ENCODE measurements around the gene ZP2.

Gene ZP2

DNA sequence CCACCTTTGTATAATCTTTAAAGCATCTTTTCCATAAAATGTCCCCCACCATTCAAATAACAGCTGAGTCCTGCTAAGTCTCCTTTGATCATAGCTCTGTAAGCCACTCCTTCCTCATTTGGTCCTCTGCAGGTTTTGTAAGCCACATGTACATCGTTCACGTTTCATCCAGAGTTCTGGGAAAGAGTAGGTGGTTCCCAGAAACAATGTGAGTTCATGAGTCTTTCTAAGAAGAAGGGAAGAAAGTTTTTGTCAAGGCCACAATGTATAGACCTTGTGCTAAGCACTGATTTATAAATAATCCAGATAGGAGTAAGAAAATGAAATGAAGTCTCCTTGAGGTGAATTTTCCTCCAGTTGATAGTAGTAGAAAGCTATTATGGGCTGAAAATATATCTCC, 13.4 kb upstream of the ZP2 start:
- Histone ChIP-seq H3K4me2 (ENCODE audit: insufficient read depth, low read length, poor library complexity, severe bottlenecking) (no peak overlapping the region), H2AK5ac (ENCODE audit: low read depth, low read length) (no peak overlapping the region), H3K9ac (ENCODE audit: low read depth, low read length, poor library complexity) (no peak overlapping the region), H3K4ac (ENCODE audit: low read length) (no peak overlapping the region), H3K4me1 (ENCODE audit: control insufficient read depth in 2 of 2, insufficient read depth in 1 of 2, low read depth in 1 of 2, low read length in 2 of 2) (peaks cover 0 to 11% of the 10 kb centered on the region in 2 donors), H3K9me3 (replicated peaks in 1 of 2; ENCODE audit: control insufficient read depth in 2 of 2, insufficient read depth in 1 of 2, low read depth in 1 of 2, low read length in 2 of 2) (no peaks in the 10 kb centered on the region), H4K8ac (ENCODE audit: low read depth, low read length) (no peak overlapping the region), H2BK5ac (ENCODE audit: low read length) (no peak overlapping the region), H3K79me1 (ENCODE audit: low read depth, low read length) (no peaks in the 10 kb centered on the region), H3K14ac (ENCODE audit: low read length) (no peak overlapping the region), H2BK15ac (ENCODE audit: low read length) (no peak overlapping the region), H2AFZ (ENCODE audit: low read length) (no peak overlapping the region), H2BK12ac (ENCODE audit: low read length) (no peak overlapping the region), H3K27me3 (ENCODE audit: control insufficient read depth in 3 of 3, insufficient read depth in 3 of 3, low read depth in 1 of 3, low read length in 3 of 3) (peaks cover 0 to 19% (median 0%) of the 10 kb centered on the region in 3 experiments), H3K23ac (ENCODE audit: low read depth, low read length, poor library complexity) (no peak overlapping the region), H3K18ac (ENCODE audit: low read length) (no peak overlapping the region), H3K4me3 (ENCODE audit: low read length in 2 of 2) (no peak overlapping the region), H2BK120ac (ENCODE audit: low read depth, low read length) (no peak overlapping the region), H3K27ac (replicated peaks; ENCODE audit: low read length) (no peak overlapping the region), H3K36me3 (replicated peaks in 1 of 2; ENCODE audit: control insufficient read depth in 2 of 2, insufficient read depth in 2 of 2, low read length in 2 of 2) (no peaks in the 10 kb centered on the region), H4K91ac (ENCODE audit: low read depth, low read length, poor library complexity) (no peak overlapping the region)
- no peak for DNase-seq (ENCODE audit: low spot score)
- no CpG with 5 or more reads among the region's 2 CpGs for WGBS, 2 donors (ENCODE audit: extremely low coverage in 2 of 2, insufficient read length in 2 of 2, insufficient replicate concordance in 1 of 2)

- no peaks in the 10 kb centered on the region for H3K79me1 ChIP-seq (ENCODE audit: low read depth, low read length)
- no peak overlapping the region for H2AFZ ChIP-seq (ENCODE audit: low read length)
- no peak overlapping the region for H2BK5ac ChIP-seq (ENCODE audit: low read length)
- H3K18ac ChIP-seq (ENCODE audit: low read length), result no peak overlapping the region
- no peak overlapping the region for H4K8ac ChIP-seq (ENCODE audit: low read depth, low read length)
- DNase-seq (ENCODE audit: low spot score), result no peak
- H3K36me3 ChIP-seq (replicated peaks in 1 of 2; ENCODE audit: control insufficient read depth in 2 of 2, insufficient read depth in 2 of 2, low read length in 2 of 2), result no peaks in the 10 kb centered on the region
- no peak overlapping the region for H3K9ac ChIP-seq (ENCODE audit: low read depth, low read length, poor library complexity)
- peaks cover 0 to 16% (median 0%) of the 10 kb centered on the region in 3 experiments for H3K27me3 ChIP-seq (ENCODE audit: control insufficient read depth in 3 of 3, insufficient read depth in 3 of 3, low read depth in 1 of 3, low read length in 3 of 3)
- no peaks in the 10 kb centered on the region for H3K9me3 ChIP-seq (replicated peaks in 1 of 2; ENCODE audit: control insufficient read depth in 2 of 2, insufficient read depth in 1 of 2, low read depth in 1 of 2, low read length in 2 of 2)
- peaks cover 0 to 11% of the 10 kb centered on the region in 2 donors for H3K4me1 ChIP-seq (ENCODE audit: control insufficient read depth in 2 of 2, insufficient read depth in 1 of 2, low read depth in 1 of 2, low read length in 2 of 2)
- H3K23ac ChIP-seq (ENCODE audit: low read depth, low read length, poor library complexity), result no peak overlapping the region
- no peak overlapping the region for H3K14ac ChIP-seq (ENCODE audit: low read length)
- H4K91ac ChIP-seq (ENCODE audit: low read depth, low read length, poor library complexity), result no peak overlapping the region
- no peak overlapping the region for H2BK12ac ChIP-seq (ENCODE audit: low read length)
- no CpG with 5 or more reads among the region's 9 CpGs for WGBS, 2 donors (ENCODE audit: extremely low coverage in 2 of 2, insufficient read length in 2 of 2, insufficient replicate concordance in 1 of 2)
- no peak overlapping the region for H3K27ac ChIP-seq (replicated peaks; ENCODE audit: low read length)
- no peak overlapping the region for H3K4me2 ChIP-seq (ENCODE audit: insufficient read depth, low read length, poor library complexity, severe bottlenecking)
- no peak overlapping the region for H3K4ac ChIP-seq (ENCODE audit: low read length)
- no peak overlapping the region for H2BK120ac ChIP-seq (ENCODE audit: low read depth, low read length)
- H3K4me3 ChIP-seq (ENCODE audit: low read length in 2 of 2), result no peak overlapping the region
- no peak overlapping the region for H2AK5ac ChIP-seq (ENCODE audit: low read depth, low read length)
- no peak overlapping the region for H2BK15ac ChIP-seq (ENCODE audit: low read length)
Measured at GRCh38 chr16:21223787-21224186, 12.4 kb upstream of the ZP2 start.

DNA sequence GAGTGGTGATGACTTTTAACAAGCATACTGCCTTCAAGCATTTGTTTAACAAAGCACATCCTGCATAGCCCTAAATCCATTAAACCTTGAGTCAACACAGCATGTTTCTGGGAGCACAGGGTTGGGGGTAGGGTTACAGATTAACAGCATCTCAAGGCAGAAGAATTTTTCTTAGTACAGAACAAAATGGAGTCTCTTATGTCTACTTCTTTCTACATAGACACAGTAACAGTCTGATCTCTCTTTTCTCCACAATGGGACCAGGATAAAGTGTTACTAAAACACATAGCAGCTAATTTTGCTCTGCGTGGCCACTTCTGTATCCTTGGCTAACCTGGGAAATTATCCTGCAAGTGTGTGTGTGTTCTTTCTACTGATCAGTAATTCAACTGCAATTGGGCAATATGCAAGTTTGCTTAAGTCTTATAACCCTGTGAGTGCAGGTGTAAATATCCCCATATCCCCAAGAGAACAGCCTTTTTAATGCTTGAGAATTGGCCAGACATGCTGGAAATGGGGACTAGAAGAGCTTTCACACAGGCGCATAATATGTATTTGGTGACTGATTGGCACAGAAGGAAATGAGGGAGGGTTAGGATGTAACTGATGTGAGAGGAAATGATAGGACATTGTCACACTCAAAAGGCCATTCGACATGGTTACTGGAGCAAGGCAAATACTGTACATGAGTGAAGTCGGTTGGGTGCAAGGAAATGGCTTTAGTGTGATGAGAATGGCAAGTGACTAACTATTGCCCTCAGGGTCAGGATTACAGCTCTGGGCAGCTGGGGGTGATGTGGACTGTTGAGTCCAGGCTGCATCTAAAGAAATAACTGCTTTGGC, 11.3 kb upstream of the ZP2 start:
- H2BK12ac ChIP-seq (ENCODE audit: low read length), result no peak overlapping the region
- H3K27me3 ChIP-seq (ENCODE audit: control insufficient read depth in 3 of 3, insufficient read depth in 3 of 3, low read depth in 1 of 3, low read length in 3 of 3), result peaks cover 0 to 13% (median 0%) of the 10 kb centered on the region in 3 experiments
- no peak overlapping the region for H3K4me2 ChIP-seq (ENCODE audit: insufficient read depth, low read length, poor library complexity, severe bottlenecking)
- H3K4me1 ChIP-seq (ENCODE audit: control insufficient read depth in 2 of 2, insufficient read depth in 1 of 2, low read depth in 1 of 2, low read length in 2 of 2), result peaks cover 0 to 4% of the 10 kb centered on the region in 2 donors
- no peak overlapping the region for H3K4ac ChIP-seq (ENCODE audit: low read length)
- no peaks in the 10 kb centered on the region for H3K79me1 ChIP-seq (ENCODE audit: low read depth, low read length)
- H3K9me3 ChIP-seq (replicated peaks in 1 of 2; ENCODE audit: control insufficient read depth in 2 of 2, insufficient read depth in 1 of 2, low read depth in 1 of 2, low read length in 2 of 2), result no peaks in the 10 kb centered on the region
- no peak overlapping the region for H2BK5ac ChIP-seq (ENCODE audit: low read length)
- H2BK15ac ChIP-seq (ENCODE audit: low read length), result no peak overlapping the region
- no peak overlapping the region for H2AK5ac ChIP-seq (ENCODE audit: low read depth, low read length)
- no peaks in the 10 kb centered on the region for H3K36me3 ChIP-seq (replicated peaks in 1 of 2; ENCODE audit: control insufficient read depth in 2 of 2, insufficient read depth in 2 of 2, low read length in 2 of 2)
- no peak overlapping the region for H4K8ac ChIP-seq (ENCODE audit: low read depth, low read length)
- no peak overlapping the region for H3K9ac ChIP-seq (ENCODE audit: low read depth, low read length, poor library complexity)
- no CpG with 5 or more reads among the region's 4 CpGs for WGBS, 2 donors (ENCODE audit: extremely low coverage in 2 of 2, insufficient read length in 2 of 2, insufficient replicate concordance in 1 of 2)
- H2AFZ ChIP-seq (ENCODE audit: low read length), result no peak overlapping the region
- H3K18ac ChIP-seq (ENCODE audit: low read length), result no peak overlapping the region
- H3K23ac ChIP-seq (ENCODE audit: low read depth, low read length, poor library complexity), result no peak overlapping the region
- DNase-seq (ENCODE audit: low spot score), result no peak
- H3K4me3 ChIP-seq (ENCODE audit: low read length in 2 of 2), result no peak overlapping the region
- no peak overlapping the region for H3K27ac ChIP-seq (replicated peaks; ENCODE audit: low read length)
- H2BK120ac ChIP-seq (ENCODE audit: low read depth, low read length), result no peak overlapping the region
- H4K91ac ChIP-seq (ENCODE audit: low read depth, low read length, poor library complexity), result no peak overlapping the region
- no peak overlapping the region for H3K14ac ChIP-seq (ENCODE audit: low read length)

DNA sequence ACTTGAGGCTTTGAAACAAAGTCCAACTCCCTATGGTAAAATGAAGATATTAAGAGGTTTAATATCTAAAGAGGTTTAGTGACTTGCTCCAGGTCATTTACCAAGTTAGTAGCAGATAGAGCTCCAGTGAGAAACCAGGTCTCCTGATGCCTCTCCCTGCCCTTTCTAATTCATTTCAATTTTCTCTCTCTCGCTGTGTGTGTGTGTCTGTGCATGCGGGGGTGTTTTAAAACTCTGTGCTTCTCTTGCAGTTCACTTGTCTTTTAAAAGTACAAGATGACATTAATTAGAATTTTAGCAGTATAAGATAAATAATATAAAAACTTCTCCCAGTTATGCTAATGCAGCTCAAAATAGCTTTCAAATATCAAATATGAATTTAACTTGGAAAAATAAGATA, 8.2 kb upstream of the ZP2 start:
- no peaks in the 10 kb centered on the region for H3K9me3 ChIP-seq (replicated peaks in 1 of 2; ENCODE audit: control insufficient read depth in 2 of 2, insufficient read depth in 1 of 2, low read depth in 1 of 2, low read length in 2 of 2)
- no peak overlapping the region for H3K27ac ChIP-seq (replicated peaks; ENCODE audit: low read length)
- H4K8ac ChIP-seq (ENCODE audit: low read depth, low read length), result no peak overlapping the region
- H2BK15ac ChIP-seq (ENCODE audit: low read length), result no peak overlapping the region
- no peak overlapping the region for H2AK5ac ChIP-seq (ENCODE audit: low read depth, low read length)
- H3K4me2 ChIP-seq (ENCODE audit: insufficient read depth, low read length, poor library complexity, severe bottlenecking), result no peak overlapping the region
- H3K4me1 ChIP-seq (ENCODE audit: control insufficient read depth in 2 of 2, insufficient read depth in 1 of 2, low read depth in 1 of 2, low read length in 2 of 2), result peaks cover 0 to 4% of the 10 kb centered on the region in 2 donors
- H3K79me1 ChIP-seq (ENCODE audit: low read depth, low read length), result no peaks in the 10 kb centered on the region
- H2AFZ ChIP-seq (ENCODE audit: low read length), result no peak overlapping the region
- H3K23ac ChIP-seq (ENCODE audit: low read depth, low read length, poor library complexity), result no peak overlapping the region
- no peaks in the 10 kb centered on the region for H3K36me3 ChIP-seq (replicated peaks in 1 of 2; ENCODE audit: control insufficient read depth in 2 of 2, insufficient read depth in 2 of 2, low read length in 2 of 2)
- no peak overlapping the region for H4K91ac ChIP-seq (ENCODE audit: low read depth, low read length, poor library complexity)
- no peak overlapping the region for H2BK12ac ChIP-seq (ENCODE audit: low read length)
- no peak overlapping the region for H3K18ac ChIP-seq (ENCODE audit: low read length)
- peaks cover 0 to 11% (median 0%) of the 10 kb centered on the region in 3 experiments for H3K27me3 ChIP-seq (ENCODE audit: control insufficient read depth in 3 of 3, insufficient read depth in 3 of 3, low read depth in 1 of 3, low read length in 3 of 3)
- no peak overlapping the region for H3K4ac ChIP-seq (ENCODE audit: low read length)
- DNase-seq (ENCODE audit: low spot score), result no peak
- no peak overlapping the region for H3K14ac ChIP-seq (ENCODE audit: low read length)
- H3K4me3 ChIP-seq (ENCODE audit: low read length in 2 of 2), result no peak overlapping the region
- no CpG with 5 or more reads among the region's 2 CpGs for WGBS, 2 donors (ENCODE audit: extremely low coverage in 2 of 2, insufficient read length in 2 of 2, insufficient replicate concordance in 1 of 2)
- H2BK5ac ChIP-seq (ENCODE audit: low read length), result no peak overlapping the region
- H2BK120ac ChIP-seq (ENCODE audit: low read depth, low read length), result no peak overlapping the region
- H3K9ac ChIP-seq (ENCODE audit: low read depth, low read length, poor library complexity), result no peak overlapping the region

Data from neuronal stem cell (in vitro differentiated cells).